GM13977 (cell line): Measurements from ENCODE around the gene SFRP5.

Experiments used
- DNase-seq: peaks from one replicate; pipeline ENCODE4 v3.0.0; 2012; ENCODE audit warnings: low spot score
- in situ Hi-C: fragments of 300-500 bp; cut with MboI; formaldehyde crosslinking; loops from one replicate; pipeline ENCODE4 v1.12.0; 2022; ENCODE audit warnings: low sequenced_read_pairs, low pct_unique_long_range_greater_than_20kb, mixed read lengths, inconsistent platforms; ENCODE audit not compliant: unreplicated experiment
- TF ChIP-seq, protein P1 (sequence below): IDR thresholded peaks from 2 replicates; pipeline ENCODE4 v1.5.1; 2012; ENCODE audit warnings: mild to moderate bottlenecking, control low read depth; ENCODE audit not compliant: insufficient read depth; ENCODE audit errors: extremely low read depth, missing control alignments

The SFRP5 gene

DNA sequence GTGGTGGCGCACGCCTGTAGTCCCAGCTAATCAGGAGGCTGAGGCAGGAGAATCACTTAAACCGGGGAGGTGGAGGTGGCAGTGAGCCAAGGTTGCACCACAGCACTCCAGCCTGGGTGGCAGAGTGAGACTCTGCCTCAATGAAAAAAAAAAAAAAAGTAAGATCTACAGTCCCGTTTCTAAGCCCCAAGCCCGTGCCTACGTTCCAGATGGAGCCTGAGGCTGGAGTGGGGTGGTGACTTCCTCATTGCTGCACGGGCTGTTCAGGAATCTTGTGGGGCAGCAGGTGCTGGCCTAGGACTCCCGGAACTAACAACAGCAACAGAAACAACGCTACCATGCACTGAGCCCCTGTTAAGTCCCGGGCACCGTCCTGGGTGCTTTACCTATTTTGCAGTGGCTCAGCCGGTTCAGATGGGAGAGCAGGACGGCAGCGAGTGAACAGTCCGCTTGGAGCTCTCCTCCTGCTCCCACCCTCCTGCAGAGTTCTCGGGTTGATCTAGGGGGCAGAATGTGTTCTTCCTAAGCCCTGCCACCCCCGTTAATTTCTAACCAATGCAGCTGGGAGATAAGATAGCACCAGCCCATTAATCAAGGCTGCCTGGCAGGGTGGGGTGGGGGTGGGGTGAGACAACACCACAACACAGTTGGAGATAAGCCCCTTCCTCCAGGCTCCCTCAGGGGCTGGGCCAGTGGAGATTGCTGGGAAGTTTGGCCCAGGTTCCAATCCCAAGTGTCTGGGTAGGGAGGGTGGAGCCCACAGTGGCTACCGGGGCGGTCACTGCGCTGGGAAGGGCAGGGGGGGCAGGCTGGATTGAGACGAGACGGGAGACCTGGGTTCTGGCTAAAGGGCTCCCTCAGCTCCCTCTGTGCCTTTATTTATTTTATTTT, 17.0 kb upstream of the SFRP5 start:
- no peak for DNase-seq
- TF ChIP-seq, protein P1, sequence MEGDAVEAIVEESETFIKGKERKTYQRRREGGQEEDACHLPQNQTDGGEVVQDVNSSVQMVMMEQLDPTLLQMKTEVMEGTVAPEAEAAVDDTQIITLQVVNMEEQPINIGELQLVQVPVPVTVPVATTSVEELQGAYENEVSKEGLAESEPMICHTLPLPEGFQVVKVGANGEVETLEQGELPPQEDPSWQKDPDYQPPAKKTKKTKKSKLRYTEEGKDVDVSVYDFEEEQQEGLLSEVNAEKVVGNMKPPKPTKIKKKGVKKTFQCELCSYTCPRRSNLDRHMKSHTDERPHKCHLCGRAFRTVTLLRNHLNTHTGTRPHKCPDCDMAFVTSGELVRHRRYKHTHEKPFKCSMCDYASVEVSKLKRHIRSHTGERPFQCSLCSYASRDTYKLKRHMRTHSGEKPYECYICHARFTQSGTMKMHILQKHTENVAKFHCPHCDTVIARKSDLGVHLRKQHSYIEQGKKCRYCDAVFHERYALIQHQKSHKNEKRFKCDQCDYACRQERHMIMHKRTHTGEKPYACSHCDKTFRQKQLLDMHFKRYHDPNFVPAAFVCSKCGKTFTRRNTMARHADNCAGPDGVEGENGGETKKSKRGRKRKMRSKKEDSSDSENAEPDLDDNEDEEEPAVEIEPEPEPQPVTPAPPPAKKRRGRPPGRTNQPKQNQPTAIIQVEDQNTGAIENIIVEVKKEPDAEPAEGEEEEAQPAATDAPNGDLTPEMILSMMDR = no peak
- in situ Hi-C loops = no loop called here

DNA sequence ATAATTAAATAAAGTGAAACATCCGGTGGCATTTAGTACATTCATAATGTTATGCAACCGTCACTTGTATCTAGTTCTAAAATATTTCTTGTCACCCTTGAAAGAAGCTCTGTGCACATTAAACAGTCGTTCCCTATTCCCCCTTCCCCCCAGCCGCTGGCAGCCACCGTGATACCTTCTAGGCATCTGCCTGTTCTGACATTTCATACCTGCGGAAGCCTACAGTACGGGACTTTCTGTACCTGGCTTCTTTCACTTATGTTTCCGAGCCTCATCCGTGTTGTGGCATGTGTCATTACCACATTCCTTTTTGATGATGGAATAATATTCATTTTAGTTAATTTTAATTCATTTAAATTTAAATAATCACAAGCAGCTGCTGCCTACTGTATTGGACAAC, 13.9 kb upstream of the SFRP5 start:
- DNase-seq = no peak
- TF ChIP-seq, protein P1 = no peak
- in situ Hi-C loops = no loop called here

DNA sequence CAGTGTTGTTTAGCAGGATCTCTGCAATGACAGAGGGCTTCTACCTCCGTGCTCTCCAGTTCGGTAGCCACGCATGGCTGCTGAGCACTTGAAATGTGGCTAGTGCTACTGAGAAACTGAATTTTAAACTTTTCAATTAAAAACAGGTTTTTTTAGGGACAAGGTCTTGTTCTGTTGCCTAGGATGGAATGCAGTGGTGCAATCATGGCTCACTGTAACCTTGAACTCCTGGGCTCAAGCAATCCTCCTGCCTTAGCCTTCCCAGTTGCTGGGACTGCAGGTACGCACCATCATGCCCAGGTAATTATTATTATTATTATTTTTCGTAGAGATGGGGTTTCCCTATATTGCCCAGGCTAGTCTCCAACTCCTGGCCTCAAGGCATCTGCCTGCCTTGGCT, 13.4 kb upstream of the SFRP5 start:
- no peak for DNase-seq
- in situ Hi-C loops = no loop called here
- TF ChIP-seq, protein P1 = no peak

DNA sequence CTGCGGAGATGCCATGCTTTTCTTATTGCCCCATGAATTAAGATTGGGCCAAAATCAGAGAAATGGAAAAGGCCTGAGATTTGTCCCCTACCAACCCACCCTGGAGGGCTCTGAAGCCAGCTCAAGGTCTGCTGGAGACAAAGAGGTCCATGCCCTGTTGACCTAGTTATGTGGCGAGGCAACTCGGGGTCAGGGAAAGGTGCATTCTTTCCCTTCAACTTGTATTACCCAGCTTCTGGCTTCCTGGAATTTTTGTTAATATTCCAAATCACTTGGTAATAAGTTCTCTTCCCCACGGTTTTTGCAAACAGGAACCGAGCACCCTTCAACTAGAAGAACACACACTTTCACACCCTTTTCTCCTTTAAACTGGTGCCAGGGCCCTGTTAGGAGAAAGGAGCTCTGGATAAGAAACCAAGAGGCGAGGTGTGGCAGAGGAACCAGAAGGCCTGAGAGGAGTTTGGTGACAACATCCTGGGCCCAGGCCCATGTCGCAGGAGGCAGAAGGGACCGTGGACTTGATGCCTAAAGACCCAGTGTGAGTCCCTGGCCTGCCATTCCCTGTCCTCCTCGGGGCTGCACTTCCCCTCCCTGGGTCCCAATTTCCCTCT, 12.5 kb upstream of the SFRP5 start:
- TF ChIP-seq, protein P1 = no peak
- in situ Hi-C loops = no loop called here
- DNase-seq = no peak

DNA sequence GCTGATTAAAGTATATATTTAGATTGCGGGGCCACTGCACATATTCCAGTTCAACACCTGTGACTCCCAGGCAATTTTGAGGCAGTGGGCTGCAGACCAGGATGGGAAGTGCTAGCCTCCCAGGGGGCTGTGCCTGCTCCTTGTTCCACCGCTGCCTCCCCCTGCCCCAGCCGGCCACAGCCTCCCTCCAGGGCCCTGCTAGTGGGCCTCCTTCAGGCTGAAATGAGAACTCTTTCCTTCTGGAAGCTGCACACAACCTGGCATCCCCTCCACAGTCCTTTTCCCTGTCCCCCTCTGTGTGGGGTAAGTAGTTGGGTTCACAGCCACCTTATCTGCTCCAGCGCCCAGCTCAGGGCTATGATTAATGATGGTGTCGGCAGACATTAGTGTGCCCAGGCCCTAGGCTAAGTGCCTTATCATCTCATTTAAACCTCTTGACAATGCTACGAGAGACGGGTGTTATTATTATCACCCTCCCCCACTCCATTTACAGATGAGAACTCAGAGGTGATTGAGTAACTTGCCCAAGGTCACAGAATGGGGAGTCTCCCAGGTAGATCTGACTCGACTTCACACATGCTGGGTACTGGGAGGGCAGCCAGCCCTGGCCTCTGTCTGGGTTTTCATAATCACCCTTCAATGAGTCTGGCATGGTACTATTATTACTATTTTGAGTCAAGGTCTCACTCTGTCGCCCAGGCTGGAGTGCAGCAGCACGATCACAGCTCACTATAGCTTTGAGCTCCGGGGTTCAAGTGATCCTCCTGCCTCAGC, 10.8 kb upstream of the SFRP5 start:
- no peak for DNase-seq
- in situ Hi-C loops = no loop called here
- TF ChIP-seq, protein P1 = no peak

DNA sequence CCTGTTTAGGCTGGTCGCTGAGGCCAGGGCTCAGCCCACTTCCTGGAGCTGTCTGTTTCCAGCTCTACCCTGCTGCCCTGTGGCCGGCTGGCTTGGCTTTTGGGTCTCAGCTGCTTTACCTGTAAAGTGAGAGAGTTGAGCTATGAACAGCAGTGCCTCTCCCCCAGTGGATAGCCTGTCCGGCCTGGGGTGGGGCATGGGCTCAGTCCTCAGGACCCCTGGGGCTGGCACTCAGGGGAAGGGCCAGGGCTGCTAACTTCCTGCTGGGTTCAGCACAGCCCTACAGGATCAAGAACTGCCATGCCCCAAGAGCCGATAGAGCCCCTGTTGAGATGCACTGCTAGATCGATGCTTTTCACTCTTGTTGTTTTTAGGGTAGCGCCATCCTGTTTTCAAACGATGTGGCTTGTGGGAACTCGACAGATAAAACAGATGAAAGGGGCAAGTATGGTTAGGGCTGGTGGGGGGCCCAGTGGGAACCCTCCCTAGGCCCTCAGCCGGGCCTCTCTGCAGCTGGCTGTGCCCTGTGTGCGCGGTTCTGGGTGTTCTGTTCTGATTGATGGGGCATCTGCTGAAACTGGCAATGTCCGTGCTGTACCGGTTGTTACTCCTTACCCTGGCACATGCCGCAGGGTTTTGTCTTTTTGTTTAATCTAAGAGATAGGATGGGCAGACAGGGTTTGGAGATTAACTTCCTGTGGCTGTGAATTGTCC, 10.0 kb upstream of the SFRP5 start:
- in situ Hi-C loops = no loop called here
- TF ChIP-seq, protein P1 = no peak
- no peak for DNase-seq
